H1 (cell line): ENCODE data around the gene ACSF2. TPM values are rescaled to one million over a fixed set of nuclear protein-coding genes. Genes with fewer than 3 reads are reported as not detected.

Experiments
- CTCF ChIA-PET: fragments of 300-600 bp; sonication (Branson Sonifier 250); formaldehyde crosslinking; loops from one replicate; lab custom pipeline; 2021; ENCODE audit not compliant: partially characterized antibody; lab: Charles Lee
- POLR2A ChIA-PET: fragments of 300-600 bp; sonication (Branson Sonifier 250); formaldehyde crosslinking; loops from one replicate; lab custom pipeline; 2021; ENCODE audit warnings: inconsistent platforms; ENCODE audit not compliant: partially characterized antibody; lab: Charles Lee
- DNase-seq, 2 experiments: peaks; one replicate each; pipeline versions ENCODE4 v3.0.0 to v3.0.0-alpha.2; 2010 to 2022; ENCODE audit warnings: low spot score in 2 of 2, low read depth in 1 of 2, mixed read lengths in 1 of 2
- FAIRE-seq: peaks from 2 replicates; lab custom pipeline; 2011; peaks lifted over from hg19 to GRCh38; lab: Jason Lieb, UNC
- H2AFZ ChIP-seq: 2 replicates; pipeline ENCODE4 v1.8.1; 2012; ENCODE audit warnings: low read length, inconsistent platforms
- H2AK5ac ChIP-seq: 2 replicates; pipeline ENCODE4 v1.6.1; 2013; ENCODE audit warnings: low read depth, low read length
- H2BK120ac ChIP-seq: replicated peaks from 2 replicates; pipeline ENCODE3; 2013; ENCODE audit warnings: low read depth, low read length, inconsistent platforms
- H2BK12ac ChIP-seq: 2 replicates; pipeline ENCODE4 v1.6.1; 2013; ENCODE audit warnings: low read depth, low read length
- H2BK15ac ChIP-seq: 2 replicates; pipeline ENCODE4 v1.6.1; 2013; ENCODE audit warnings: low read length
- H2BK20ac ChIP-seq: 2 replicates; pipeline ENCODE4 v1.6.1; 2013; ENCODE audit warnings: low read length
- H2BK5ac ChIP-seq: 2 replicates; pipeline ENCODE4 v1.6.1; 2013; ENCODE audit warnings: low read depth, low read length
- H3K14ac ChIP-seq: 2 replicates; pipeline ENCODE4 v1.6.1; 2013; ENCODE audit warnings: inconsistent platforms; ENCODE audit not compliant: insufficient read length
- H3K18ac ChIP-seq: 2 replicates; pipeline ENCODE4 v1.6.1; 2013; ENCODE audit warnings: low read length; ENCODE audit errors: extremely low read depth
- H3K23ac ChIP-seq: 2 replicates; pipeline ENCODE4 v1.6.1; 2013; ENCODE audit warnings: inconsistent platforms; ENCODE audit not compliant: insufficient read length
- H3K23me2 ChIP-seq: 2 replicates; pipeline ENCODE4 v1.6.1; 2013; ENCODE audit warnings: low read depth, low read length
- H3K27ac ChIP-seq: 2 replicates; pipeline ENCODE4 v1.6.1; 2011; ENCODE audit warnings: low read depth, low read length, inconsistent platforms
- H3K27me3 ChIP-seq, 4 experiments: replicated peaks in 1 of 4; 1 replicate in 1 of 4; 2 replicates in 3 of 4; pipeline versions ENCODE4 v1.6.1 to v1.8.1; 2011 to 2013; ENCODE audit warnings: low read length in 3 of 4, mild to moderate bottlenecking in 3 of 4, inconsistent platforms in 2 of 4, mixed read lengths in 2 of 4, moderate library complexity in 1 of 4; ENCODE audit not compliant: control insufficient read depth in 3 of 4, insufficient read depth in 3 of 4; ENCODE audit errors: extremely low read depth in 1 of 4
- H3K36me3 ChIP-seq, 4 experiments: 2 replicates each; pipeline versions ENCODE4 v1.6.1 to v1.8.1; 2011 to 2013; ENCODE audit warnings: mild to moderate bottlenecking in 4 of 4, low read length in 3 of 4, moderate library complexity in 2 of 4, control low read depth in 1 of 4, inconsistent platforms in 1 of 4; ENCODE audit not compliant: insufficient read depth in 4 of 4, control insufficient read depth in 2 of 4
- H3K4ac ChIP-seq: replicated peaks from 2 replicates; pipeline ENCODE3; 2013; ENCODE audit warnings: low read length, low read depth, mixed read lengths, inconsistent platforms; ENCODE audit not compliant: insufficient read length
- H3K4me1 ChIP-seq, 4 experiments: replicated peaks in 1 of 4; 1 replicate in 1 of 4; 2 replicates in 3 of 4; pipeline versions ENCODE4 v1.6.1 to v1.8.1; 2011 to 2013; ENCODE audit warnings: low read length in 3 of 4, inconsistent platforms in 2 of 4, mixed read lengths in 1 of 4; ENCODE audit not compliant: insufficient read depth in 4 of 4, control insufficient read depth in 3 of 4
- H3K4me2 ChIP-seq, 2 experiments: 2 replicates each; pipeline versions ENCODE4 v1.6.1 to v1.8.1; 2011 to 2013; ENCODE audit warnings: low read depth in 2 of 2, low read length in 2 of 2, control low read depth in 1 of 2, inconsistent platforms in 1 of 2, mild to moderate bottlenecking in 1 of 2; ENCODE audit not compliant: insufficient read depth in 1 of 2
- H3K4me3 ChIP-seq, 4 experiments: fragments of 200-600, 300-600 bp in 1 of 4; sonication (generic), shearing (Covaris generic), sonication (Bioruptor Twin) in 1 of 4; 2 replicates each; pipeline versions ENCODE4 v1.5.1 to v1.8.1; 2011 to 2016; ENCODE audit warnings: low read length in 4 of 4, low read depth in 3 of 4, control low read depth in 2 of 4, inconsistent platforms in 2 of 4, mild to moderate bottlenecking in 2 of 4, mixed read lengths in 1 of 4, moderate library complexity in 1 of 4; ENCODE audit not compliant: insufficient read depth in 2 of 4; ENCODE audit errors: extremely low read depth in 1 of 4
- H3K56ac ChIP-seq: replicated peaks from 2 replicates; pipeline ENCODE3; 2013; ENCODE audit warnings: low read depth, mild to moderate bottlenecking, mixed read lengths, low read length, inconsistent platforms; ENCODE audit not compliant: insufficient read length
- H3K79me1 ChIP-seq: 2 replicates; pipeline ENCODE4 v1.6.1; 2013; ENCODE audit warnings: low read depth, low read length, control low read depth
- H3K79me2 ChIP-seq, 2 experiments: 2 replicates each; pipeline versions ENCODE4 v1.6.1 to v1.8.1; 2012 to 2013; ENCODE audit warnings: low read length in 2 of 2, mild to moderate bottlenecking in 2 of 2, inconsistent platforms in 1 of 2; ENCODE audit not compliant: insufficient read depth in 2 of 2, control insufficient read depth in 1 of 2
- H3K9ac ChIP-seq, 4 experiments: replicated peaks in 1 of 4; 1 replicate in 1 of 4; 2 replicates in 3 of 4; pipeline versions ENCODE4 v1.6.1 to v1.8.1; 2011 to 2013; ENCODE audit warnings: low read depth in 3 of 4, low read length in 3 of 4, control low read depth in 2 of 4, mild to moderate bottlenecking in 2 of 4, moderate library complexity in 2 of 4, inconsistent platforms in 1 of 4; ENCODE audit errors: extremely low read depth in 1 of 4
- H3K9me3 ChIP-seq, 2 experiments: 2 replicates each; pipeline versions ENCODE4 v1.6.1 to v1.8.1; 2012 to 2013; ENCODE audit warnings: mild to moderate bottlenecking in 2 of 2, moderate library complexity in 2 of 2, control low read depth in 1 of 2, inconsistent platforms in 1 of 2, low read depth in 1 of 2, low read length in 1 of 2, mixed read lengths in 1 of 2; ENCODE audit not compliant: insufficient read depth in 2 of 2
- H4K20me1 ChIP-seq, 2 experiments: replicated peaks in 1 of 2; 2 replicates each; pipeline versions ENCODE3 to v1.8.1; 2011 to 2013; ENCODE audit warnings: inconsistent platforms in 2 of 2, low read length in 2 of 2, mild to moderate bottlenecking in 1 of 2; ENCODE audit not compliant: insufficient read depth in 2 of 2, control insufficient read depth in 1 of 2
- H4K5ac ChIP-seq: 2 replicates; pipeline ENCODE4 v1.6.1; 2013; ENCODE audit warnings: low read length, low read depth, mixed read lengths, inconsistent platforms; ENCODE audit not compliant: insufficient read length
- H4K8ac ChIP-seq: 2 replicates; pipeline ENCODE4 v1.8.0; 2013; ENCODE audit warnings: mild to moderate bottlenecking, moderate library complexity, low read length, inconsistent platforms; ENCODE audit not compliant: insufficient read depth; ENCODE audit errors: extremely low read depth
- H4K91ac ChIP-seq: replicated peaks from 2 replicates; pipeline ENCODE3; 2013; ENCODE audit warnings: low read length, mixed read lengths, inconsistent platforms; ENCODE audit not compliant: insufficient read length
- EGR1 ChIP-seq: IDR thresholded peaks from 2 replicates; pipeline ENCODE4 v1.6.1; 2011; ENCODE audit warnings: low read depth, low read length, borderline replicate concordance
- GTF2F1 ChIP-seq: IDR thresholded peaks from 2 replicates; pipeline ENCODE4 v1.6.1; 2012; ENCODE audit warnings: low read depth, low read length, improper control_type of control experiment, borderline replicate concordance
- KDM1A ChIP-seq: fragments of 200-600, 300-600 bp; sonication (generic); IDR thresholded peaks from 2 replicates; pipeline ENCODE4 v1.7.1; 2016; ENCODE audit warnings: mild to moderate bottlenecking, low read length, borderline replicate concordance
- RBBP5 ChIP-seq: IDR thresholded peaks from 2 replicates; pipeline ENCODE4 v1.7.1; 2012; ENCODE audit warnings: low read depth, mild to moderate bottlenecking, inconsistent platforms, low read length, moderate library complexity, borderline replicate concordance
- RNF2 ChIP-seq: fragments of 200-900, 300-1000 bp; sonication (generic); IDR thresholded peaks from 2 replicates; pipeline ENCODE4 v1.7.1; 2016; ENCODE audit warnings: borderline replicate concordance, low read depth, mild to moderate bottlenecking, antibody characterized with exemption, low read length; ENCODE audit not compliant: poor library complexity, severe bottlenecking; ENCODE audit errors: missing control alignments
- SP1 ChIP-seq: IDR thresholded peaks from 2 replicates; pipeline ENCODE4 v1.6.1; 2011; ENCODE audit warnings: low read depth, low read length
- SP4 ChIP-seq: IDR thresholded peaks from 2 replicates; pipeline ENCODE4 v1.6.1; 2012; ENCODE audit warnings: low read length, inconsistent platforms
- SUZ12 ChIP-seq: fragments of 200-600 bp; sonication (generic); IDR thresholded peaks from 2 replicates; pipeline ENCODE4 v1.6.1; 2012; ENCODE audit warnings: mild to moderate bottlenecking, inconsistent platforms, low read length, moderate library complexity, mixed read lengths
- YY1 ChIP-seq: IDR thresholded peaks from 2 replicates; pipeline ENCODE4 v1.6.1; 2011; ENCODE audit warnings: low read depth, mild to moderate bottlenecking, low read length
- WGBS, 2 experiments: shearing (Covaris generic) in 1 of 2; methylation state at CpG; one replicate each; pipeline versions ENCODE4 v1.1.6 to v1.1.7; 2013 to 2015; ENCODE audit warnings: low lambda C conversion rate in 2 of 2, mixed read lengths in 2 of 2, inconsistent platforms in 1 of 2, low coverage in 1 of 2, missing lambda C conversion rate in 1 of 2; ENCODE audit not compliant: insufficient replicate concordance in 2 of 2, insufficient coverage in 1 of 2, insufficient read length in 1 of 2; ENCODE audit errors: extremely low coverage in 1 of 2, missing lambda C conversion rate in 1 of 2; 5-methylcytosine and 5-hydroxymethylcytosine counted together
- polyA plus RNA-seq, 7 experiments: library from polyadenylated mRNA; depleted of rRNA in 3 of 7; stranded (reverse) in 5 of 7; unstranded in 2 of 7; fragments of >200 nt in 5 of 7; fragments of 200-250 nt in 2 of 7; gene quantifications; 1 replicate in 5 of 7; 2 replicates in 1 of 7; 4 replicates in 1 of 7; pipeline versions ENCODE4 v1.2.1 to v1.2.3, GENCODE V29; 2011 to 2013; ENCODE audit warnings: missing spikeins in 2 of 7, mixed read lengths in 2 of 7
- total RNA-seq: library from RNA; stranded (reverse); fragmentation: NEBNext Ultra II Directional; extraction: Animal tissue kit (Norgen Biotek cat#: 25700); gene quantifications from 2 replicates; pipeline ENCODE4 v1.2.1, GENCODE V29; 2021

ACSF2 gene
- total and polyA plus RNA-seq, 2 of the 8 experiments (the other 6 are each of a cell fraction or from before 2014, with no cell fraction given): 14.5 to 16.3 TPM

DNA sequence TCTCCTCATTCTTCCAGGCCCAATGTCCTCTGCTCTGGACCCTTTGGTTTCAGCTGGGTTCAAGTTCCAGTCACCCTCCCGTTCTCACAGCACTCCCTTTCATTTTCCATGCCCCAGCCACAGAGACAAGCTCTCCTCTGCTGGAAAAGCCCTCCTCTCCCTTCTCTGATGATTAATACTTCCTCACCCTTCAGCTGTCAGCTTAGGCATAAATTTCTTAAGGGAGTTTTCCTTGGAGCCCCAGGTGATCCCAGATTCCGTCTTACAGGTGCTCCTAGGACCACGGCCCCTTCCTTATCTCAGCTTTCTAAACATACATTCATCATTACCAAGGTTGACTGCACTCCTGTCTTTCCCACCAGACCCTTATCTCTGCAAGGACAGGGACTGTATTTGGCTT, 32.3 kb downstream of the ACSF2 start:
- no peak overlapping the region for H2BK12ac ChIP-seq
- no peak overlapping the region for H3K9ac ChIP-seq
- H3K27ac ChIP-seq: no peak overlapping the region
- no peak overlapping the region for H3K56ac ChIP-seq
- H3K9me3 ChIP-seq: no peaks in the 10 kb centered on the region
- no peak overlapping the region for H4K91ac ChIP-seq
- DNase-seq (no peak), FAIRE-seq (no peak)
- H4K8ac ChIP-seq: no peak overlapping the region
- ChIA-PET CTCF (interaction anchor here (1.4 to 4.1 kb wide), 4 partner anchors 11 to 62 kb away, joined by 3 to 22 read pairs (median 4); partner anchors contain the start of genes ACSF2 and LRRC59), POLR2A (interaction anchor here (1.4 kb wide), 1 partner anchor 9 kb away, joined by 3 read pairs; no protein-coding TSS in a partner anchor)
- no peak overlapping the region for H4K5ac ChIP-seq
- TF ChIP-seq SP1 (no peak), GTF2F1 (no peak), RBBP5 (no peak), YY1 (no peak), KDM1A (no peak), RNF2 (no peak), SUZ12 (no peak), EGR1 (no peak), SP4 (no peak)
- no peaks in the 10 kb centered on the region for H3K79me2 ChIP-seq
- H3K36me3 ChIP-seq: no peaks in the 10 kb centered on the region; a peak in 1 of 8 replicates
- H3K79me1 ChIP-seq: no peaks in the 10 kb centered on the region
- H2AFZ ChIP-seq: no peak overlapping the region
- no peak overlapping the region for H3K4me2 ChIP-seq
- H4K20me1 ChIP-seq: peaks cover 0 to 3% of the 10 kb centered on the region in 2 experiments
- no peak overlapping the region for H2BK120ac ChIP-seq
- H2BK5ac ChIP-seq: no peak overlapping the region
- no peaks in the 10 kb centered on the region for H3K27me3 ChIP-seq
- 86% methylated on average over 3 of the region's 3 CpGs; no CpG with 5 or more reads in 1 of the 2 experiments for WGBS, 2 experiments
- no peaks in the 10 kb centered on the region for H3K23me2 ChIP-seq
- no peak overlapping the region for H3K23ac ChIP-seq
- H3K18ac ChIP-seq: no peak overlapping the region
- H3K4ac ChIP-seq: no peak overlapping the region
- no peak overlapping the region for H3K14ac ChIP-seq
- no peak overlapping the region for H2AK5ac ChIP-seq
- H2BK20ac ChIP-seq: no peak overlapping the region
- H3K4me1 ChIP-seq: no peaks in the 10 kb centered on the region
- no peak overlapping the region for H3K4me3 ChIP-seq
- H2BK15ac ChIP-seq: no peak overlapping the region
